GM23248 (cell line): ENCODE results near the gene GABRG3.

ENCODE experiments used
- EZH2 ChIP-seq: fragments of 200-600 bp; sonication (generic); IDR thresholded peaks from 2 replicates; pipeline ENCODE4 v1.6.1; 2018; ENCODE audit warnings: antibody characterized with exemption, mild to moderate bottlenecking; ENCODE audit not compliant: insufficient read depth, poor library complexity, severe bottlenecking
- EZH2phosphoT487 ChIP-seq: fragments of 200-600 bp; sonication (generic); IDR thresholded peaks from 2 replicates; pipeline ENCODE4 v1.6.1; 2018; ENCODE audit warnings: antibody characterized with exemption, moderate library complexity, mild to moderate bottlenecking, low read depth; ENCODE audit not compliant: insufficient read depth

GRCh38 chr15:27258287-27258686 lies 287.3 kb downstream of the GABRG3 start:
- no peak for TF ChIP-seq EZH2
- no peak for TF ChIP-seq EZH2phosphoT487
